Activated naive CD4-positive, alpha-beta T cell treated with anti-CD3 and anti-CD28 coated beads for 36 hours (primary cell): ENCODE measurements around the gene CD44. TPM values are rescaled to one million over a fixed set of nuclear protein-coding genes. Genes with fewer than 3 reads are reported as not detected.

Experiments used
- CTCF ChIA-PET: fragments of 350-600 bp; sonication (Branson Sonifier 250); formaldehyde crosslinking; loops from one replicate; lab custom pipeline; 2021; ENCODE audit warnings: antibody characterized with exemption; lab: Charles Lee
- DNase-seq: peaks from one replicate; pipeline ENCODE4 v3.0.0-alpha.2; 2020
- H3K27ac Mint-ChIP-seq: one replicate; pipeline ENCODE4 v1.8.0; 2021; ENCODE audit warnings: mild to moderate bottlenecking, mixed read lengths
- H3K27me3 Mint-ChIP-seq: one replicate; pipeline ENCODE4 v1.8.0; 2021; ENCODE audit warnings: low read depth, mixed read lengths
- H3K36me3 Mint-ChIP-seq: one replicate; pipeline ENCODE4 v1.8.0; 2021; ENCODE audit warnings: low read depth, mixed read lengths
- H3K4me1 Mint-ChIP-seq: one replicate; pipeline ENCODE4 v1.8.0; 2021; ENCODE audit warnings: low read depth, mixed read lengths
- H3K4me3 Mint-ChIP-seq: one replicate; pipeline ENCODE4 v1.8.0; 2021; ENCODE audit warnings: mild to moderate bottlenecking, moderate library complexity, mixed read lengths
- H3K9me3 Mint-ChIP-seq: one replicate; pipeline ENCODE4 v1.8.0; 2021; ENCODE audit warnings: mixed read lengths
- intact Hi-C: fragments of 100-400 bp; cut with micrococcal nuclease; formaldehyde crosslinking; loops from one replicate; pipeline ENCODE4 v1.15.1; 2023
- total RNA-seq, 2 experiments: library from RNA; stranded (reverse); gene quantifications; one replicate each; pipeline ENCODE4 v1.2.3, GENCODE V29; 2021

CD44 gene
- total RNA-seq, 2 experiments from 2014 or later = 389 to 405 TPM

- Mint-ChIP-seq H3K4me1 (peaks cover 52% of the 10 kb centered on the region), H3K36me3 (no peaks in the 10 kb centered on the region), H3K4me3 (no peak overlapping the region), H3K9me3 (no peaks in the 10 kb centered on the region), H3K27ac (no peak overlapping the region), H3K27me3 (no peaks in the 10 kb centered on the region)
- intact Hi-C loops = no loop called here
- CTCF ChIA-PET = interaction anchor here (0.9 to 2.7 kb wide), 2 partner anchors 9 to 105 kb away, joined by 3 to 8 read pairs; no protein-coding TSS in a partner anchor
- DNase-seq = no peak
Measured at GRCh38 chr11:35131886-35132285, 7.1 kb upstream of the CD44 start.

GRCh38 chr11:35133656-35134055, 5.3 kb upstream of the CD44 start:
- Mint-ChIP-seq H3K9me3 (no peaks in the 10 kb centered on the region), H3K27me3 (no peaks in the 10 kb centered on the region), H3K4me1 (peaks cover 56% of the 10 kb centered on the region), H3K4me3 (no peak overlapping the region), H3K36me3 (no peaks in the 10 kb centered on the region), H3K27ac (no peak overlapping the region)
- CTCF ChIA-PET = interaction anchor here (1.1 kb wide), 1 partner anchor 30 kb away, joined by 3 read pairs; no protein-coding TSS in a partner anchor
- DNase-seq = peak; percentile 25
- intact Hi-C loops = no loop called here

- intact Hi-C loops = no loop called here
- no peak for DNase-seq
- H3K9me3 Mint-ChIP-seq = no peaks in the 10 kb centered on the region
- H3K4me1 Mint-ChIP-seq = peaks cover 55% of the 10 kb centered on the region
- H3K4me3 Mint-ChIP-seq = no peak overlapping the region
- CTCF ChIA-PET = interaction anchor here (0.6 kb wide), 1 partner anchor 31 kb away, joined by 3 read pairs; no protein-coding TSS in a partner anchor
- no peak overlapping the region for H3K27ac Mint-ChIP-seq
- H3K36me3 Mint-ChIP-seq = no peaks in the 10 kb centered on the region
- H3K27me3 Mint-ChIP-seq = no peaks in the 10 kb centered on the region
Measured at GRCh38 chr11:35134403-35135148, 4.4 kb upstream of the CD44 start.

GRCh38 chr11:35135222-35135621, 3.7 kb upstream of the CD44 start:
- Mint-ChIP-seq H3K27ac (no peak overlapping the region), H3K9me3 (no peaks in the 10 kb centered on the region), H3K4me3 (no peak overlapping the region), H3K36me3 (peaks cover 3% of the 10 kb centered on the region), H3K27me3 (no peaks in the 10 kb centered on the region), H3K4me1 (peaks cover 55% of the 10 kb centered on the region)
- no peak for DNase-seq
- intact Hi-C loops = no loop called here
- CTCF ChIA-PET = interaction anchor here (0.6 to 1.0 kb wide), 2 partner anchors 30 to 101 kb away, joined by 3 to 4 read pairs; no protein-coding TSS in a partner anchor

- Mint-ChIP-seq H3K36me3 (peaks cover 11% of the 10 kb centered on the region), H3K4me1 (peaks cover 46% of the 10 kb centered on the region), H3K9me3 (no peaks in the 10 kb centered on the region), H3K27me3 (no peaks in the 10 kb centered on the region), H3K4me3 (no peak overlapping the region), H3K27ac (no peak overlapping the region)
- intact Hi-C loops = no loop called here
- DNase-seq = no peak
- CTCF ChIA-PET = no interaction called here
Measured at GRCh38 chr11:35136311-35136710, 2.7 kb upstream of the CD44 start.

GRCh38 chr11:35138058-35138457, 913 bp upstream of the CD44 start:
- intact Hi-C loops = no loop called here
- Mint-ChIP-seq H3K27ac (peak overlapping the region; percentile 97), H3K36me3 (peaks cover 21% of the 10 kb centered on the region), H3K4me3 (peak overlapping the region; percentile 85), H3K9me3 (no peaks in the 10 kb centered on the region), H3K27me3 (no peaks in the 10 kb centered on the region), H3K4me1 (peaks cover 38% of the 10 kb centered on the region)
- no peak for DNase-seq
- CTCF ChIA-PET = interaction anchor here (0.6 to 1.7 kb wide), 6 partner anchors 10 to 211 kb away, joined by 3 to 6 read pairs (median 4); no protein-coding TSS in a partner anchor

- DNase-seq = no peak
- intact Hi-C loops = no loop called here
- Mint-ChIP-seq H3K36me3 (peaks cover 21% of the 10 kb centered on the region), H3K27me3 (no peaks in the 10 kb centered on the region), H3K27ac (peak overlapping the region; percentile 97), H3K4me3 (peak overlapping the region; percentile 85), H3K9me3 (no peaks in the 10 kb centered on the region), H3K4me1 (peaks cover 40% of the 10 kb centered on the region)
- CTCF ChIA-PET = interaction anchor here (0.6 to 1.7 kb wide), 8 partner anchors 10 to 212 kb away, joined by 3 to 6 read pairs (median 3); no protein-coding TSS in a partner anchor
Measured at GRCh38 chr11:35138606-35138942, 397 bp upstream of the CD44 start.

- CTCF ChIA-PET = interaction anchor here (0.7 to 3.1 kb wide), 22 partner anchors 9 to 253 kb away, joined by 3 to 16 read pairs (median 4); no protein-coding TSS in a partner anchor
- intact Hi-C loops = loop anchor here (1.0 to 10.0 kb wide), 5 partner anchors 32 to 1245 kb away; partner anchors contain the start of gene LMO2
- no peaks in the 10 kb centered on the region for H3K9me3 Mint-ChIP-seq
- H3K27me3 Mint-ChIP-seq = no peaks in the 10 kb centered on the region
- peaks cover 46% of the 10 kb centered on the region for H3K4me1 Mint-ChIP-seq
- peak overlapping the region; percentile 85 for H3K4me3 Mint-ChIP-seq
- peak; percentile 29 for DNase-seq
- peaks cover 25% of the 10 kb centered on the region for H3K36me3 Mint-ChIP-seq
- peak overlapping the region; percentile 97 for H3K27ac Mint-ChIP-seq
Measured at GRCh38 chr11:35139722-35140282, 831 bp downstream of the CD44 start.

GRCh38 chr11:35141071-35141470, 2.1 kb downstream of the CD44 start:
- Mint-ChIP-seq H3K36me3 (peaks cover 36% of the 10 kb centered on the region), H3K9me3 (no peaks in the 10 kb centered on the region), H3K4me3 (peak overlapping the region; percentile 85), H3K4me1 (peaks cover 52% of the 10 kb centered on the region), H3K27me3 (no peaks in the 10 kb centered on the region), H3K27ac (peak overlapping the region; percentile 97)
- intact Hi-C loops = loop anchor here (5.0 to 10.0 kb wide), 4 partner anchors 454 to 1246 kb away; partner anchors contain the start of gene LMO2
- CTCF ChIA-PET = interaction anchor here (0.6 to 3.1 kb wide), 25 partner anchors 9 to 272 kb away, joined by 3 to 16 read pairs (median 4); no protein-coding TSS in a partner anchor
- no peak for DNase-seq

- Mint-ChIP-seq H3K36me3 (peaks cover 39% of the 10 kb centered on the region), H3K9me3 (no peaks in the 10 kb centered on the region), H3K4me3 (peak overlapping the region; percentile 85), H3K27ac (peak overlapping the region; percentile 97), H3K4me1 (peaks cover 57% of the 10 kb centered on the region), H3K27me3 (no peaks in the 10 kb centered on the region)
- CTCF ChIA-PET = interaction anchor here (0.6 to 3.1 kb wide), 20 partner anchors 9 to 251 kb away, joined by 3 to 16 read pairs (median 4); no protein-coding TSS in a partner anchor
- DNase-seq = peak; percentile 66
- intact Hi-C loops = loop anchor here (5.0 to 10.0 kb wide), 4 partner anchors 453 to 1247 kb away; partner anchors contain the start of gene LMO2
Measured at GRCh38 chr11:35141571-35141971, 2.6 kb downstream of the CD44 start.

- DNase-seq = peak; percentile 86
- Mint-ChIP-seq H3K27ac (peak overlapping the region; percentile 97), H3K36me3 (peaks cover 47% of the 10 kb centered on the region), H3K9me3 (no peaks in the 10 kb centered on the region), H3K4me1 (peaks cover 64% of the 10 kb centered on the region), H3K4me3 (peak overlapping the region; percentile 85), H3K27me3 (no peaks in the 10 kb centered on the region)
- CTCF ChIA-PET = interaction anchor here (1.0 to 3.1 kb wide), 5 partner anchors 12 to 143 kb away, joined by 3 to 16 read pairs (median 11); no protein-coding TSS in a partner anchor
- intact Hi-C loops = loop anchor here (1.0 to 10.0 kb wide), 6 partner anchors 144 to 1248 kb away; partner anchors contain the start of gene LMO2
Measured at GRCh38 chr11:35142481-35143075, 3.6 kb downstream of the CD44 start.
